Liver (tissue), 9 donors: ENCODE data around the gene B4GALT6. TPM values are rescaled to one million over a fixed set of nuclear protein-coding genes. Genes with fewer than 3 reads are reported as not detected.

Source experiments
- DNase-seq: peaks from one replicate; pipeline ENCODE4 v3.0.0-alpha.2; 2017; ENCODE audit warnings: low spot score
- H3K27ac ChIP-seq, 2 donors: one replicate each; pipeline ENCODE4 v1.7.0; 2013; ENCODE audit warnings: inconsistent platforms in 2 of 2, low read length in 2 of 2, control low read depth in 1 of 2, low read depth in 1 of 2, mild to moderate bottlenecking in 1 of 2
- H3K27me3 ChIP-seq, 4 donors: one replicate each; pipeline versions ENCODE4 v1.6.1 to v1.7.0; 2013; ENCODE audit warnings: low read length in 3 of 4, inconsistent platforms in 1 of 4, mild to moderate bottlenecking in 1 of 4, moderate library complexity in 1 of 4; ENCODE audit not compliant: control insufficient read depth in 4 of 4, insufficient read depth in 4 of 4
- H3K36me3 ChIP-seq, 4 donors: one replicate each; pipeline versions ENCODE4 v1.6.1 to v1.7.0; 2013; ENCODE audit warnings: low read length in 3 of 4, mild to moderate bottlenecking in 3 of 4, low read depth in 1 of 4, moderate library complexity in 1 of 4; ENCODE audit not compliant: control insufficient read depth in 4 of 4, insufficient read depth in 3 of 4
- H3K4me1 ChIP-seq, 4 donors: one replicate each; pipeline versions ENCODE4 v1.6.1 to v1.7.0; 2013; ENCODE audit warnings: low read length in 3 of 4, mild to moderate bottlenecking in 3 of 4, moderate library complexity in 1 of 4; ENCODE audit not compliant: control insufficient read depth in 4 of 4, insufficient read depth in 4 of 4
- H3K4me3 ChIP-seq, 3 donors: one replicate each; pipeline versions ENCODE4 v1.6.1 to v1.7.0; 2013; ENCODE audit warnings: low read length in 3 of 3, control low read depth in 1 of 3, low read depth in 1 of 3, mild to moderate bottlenecking in 1 of 3
- H3K9ac ChIP-seq, 2 donors: one replicate each; pipeline ENCODE4 v1.7.0; 2013; ENCODE audit warnings: low read length in 2 of 2, mild to moderate bottlenecking in 2 of 2, moderate library complexity in 2 of 2, control low read depth in 1 of 2, low read depth in 1 of 2
- H3K9me3 ChIP-seq, 4 donors: one replicate each; pipeline versions ENCODE4 v1.6.1 to v1.7.0; 2013; ENCODE audit warnings: low read length in 3 of 4; ENCODE audit not compliant: control insufficient read depth in 4 of 4
- EGR1 ChIP-seq, 2 donors: IDR thresholded peaks; 2 replicates each; pipeline ENCODE4 v1.6.1; 2016 to 2018; ENCODE audit warnings: antibody characterized with exemption in 2 of 2, low read depth in 2 of 2
- FOXA1 ChIP-seq: IDR thresholded peaks from 2 replicates; pipeline ENCODE4 v1.6.1; 2016; ENCODE audit warnings: antibody characterized with exemption
- FOXA2 ChIP-seq: IDR thresholded peaks from 2 replicates; pipeline ENCODE4 v1.6.1; 2016; ENCODE audit warnings: antibody characterized with exemption
- GABPA ChIP-seq, 2 donors: IDR thresholded peaks in 1 of 2; conservative IDR thresholded peaks in 1 of 2; 2 replicates each; pipeline ENCODE4 v1.6.1; 2016; ENCODE audit warnings: antibody characterized with exemption in 2 of 2, mild to moderate bottlenecking in 1 of 2, moderate library complexity in 1 of 2
- HNF4A ChIP-seq, 2 donors: conservative IDR thresholded peaks; 2 replicates each; pipeline ENCODE4 v1.6.1; 2016; ENCODE audit warnings: antibody characterized with exemption in 2 of 2, mild to moderate bottlenecking in 2 of 2
- HNF4G ChIP-seq: IDR thresholded peaks from 2 replicates; pipeline ENCODE4 v1.6.1; 2016; ENCODE audit warnings: antibody characterized with exemption
- JUND ChIP-seq, 2 donors: IDR thresholded peaks; 2 replicates each; pipeline ENCODE4 v1.6.1; 2016; ENCODE audit warnings: antibody characterized with exemption in 2 of 2
- NR2F2 ChIP-seq: IDR thresholded peaks from 2 replicates; pipeline ENCODE4 v1.6.1; 2016; ENCODE audit warnings: antibody characterized with exemption
- RAD21 ChIP-seq, 2 donors: IDR thresholded peaks; 2 replicates each; pipeline ENCODE4 v1.6.1; 2016; ENCODE audit warnings: antibody characterized with exemption in 2 of 2, mild to moderate bottlenecking in 2 of 2
- RXRA ChIP-seq, 2 donors: IDR thresholded peaks; 2 replicates each; pipeline ENCODE4 v1.6.1; 2017 to 2018; ENCODE audit warnings: antibody characterized with exemption in 2 of 2, mild to moderate bottlenecking in 1 of 2
- SP1 ChIP-seq: IDR thresholded peaks from 2 replicates; pipeline ENCODE4 v1.6.1; 2018; ENCODE audit warnings: antibody characterized with exemption, mild to moderate bottlenecking
- TAF1 ChIP-seq: conservative IDR thresholded peaks from 2 replicates; pipeline ENCODE4 v1.6.1; 2016; ENCODE audit warnings: antibody characterized with exemption, mild to moderate bottlenecking
- YY1 ChIP-seq: IDR thresholded peaks from 2 replicates; pipeline ENCODE4 v1.6.1; 2016; ENCODE audit warnings: antibody characterized with exemption, mild to moderate bottlenecking
- WGBS: extraction: QIAGEN DNeasy Blood & Tissue Kit; methylation state at CpG from one replicate; pipeline ENCODE4 v1.1.7; 2013; 5-methylcytosine and 5-hydroxymethylcytosine counted together
- polyA plus RNA-seq, 2 donors: library from polyadenylated mRNA; stranded (reverse) in 1 of 2; unstranded in 1 of 2; fragments of 200-250 nt in 1 of 2; fragments of >200 nt in 1 of 2; fragmentation: Nextera tagmentation in 1 of 2; extraction: Ambion mirVana in 1 of 2; gene quantifications; one replicate each; pipeline versions ENCODE4 v1.2.1 to v1.2.3, GENCODE V29; 2013 to 2015
- total RNA-seq, 2 donors: library from RNA; depleted of rRNA; stranded (reverse); fragments of >200 nt; gene quantifications; one replicate each; pipeline ENCODE4 v1.2.3, GENCODE V29; 2014
- TF ChIP-seq, protein P1 (sequence below): IDR thresholded peaks from 2 replicates; pipeline ENCODE4 v1.6.1; 2016; ENCODE audit warnings: antibody characterized with exemption, mild to moderate bottlenecking
- TF ChIP-seq, protein P2 (sequence below): fragments of 150-350 bp; IDR thresholded peaks from 2 replicates; pipeline ENCODE4 v1.5.1; 2017; ENCODE audit warnings: improper control_type of control experiment, low read depth, low read length; ENCODE audit not compliant: missing input control
- TF ChIP-seq, protein P3 (sequence below): IDR thresholded peaks from 2 replicates; pipeline ENCODE4 v1.6.1; 2016; ENCODE audit warnings: antibody characterized with exemption
- TF ChIP-seq, protein P4 (sequence below): IDR thresholded peaks from 2 replicates; pipeline ENCODE4 v1.6.1; 2016; ENCODE audit warnings: antibody characterized with exemption
- donor health status: healthy.
- donor health status: healthy.
- donor health status: healthy.
- donor health status: healthy.
- donor health status: healthy.

B4GALT6 gene
- total and polyA plus RNA-seq, 4 donors, result 0.48 to 4.2 (median 0.61) TPM

DNA sequence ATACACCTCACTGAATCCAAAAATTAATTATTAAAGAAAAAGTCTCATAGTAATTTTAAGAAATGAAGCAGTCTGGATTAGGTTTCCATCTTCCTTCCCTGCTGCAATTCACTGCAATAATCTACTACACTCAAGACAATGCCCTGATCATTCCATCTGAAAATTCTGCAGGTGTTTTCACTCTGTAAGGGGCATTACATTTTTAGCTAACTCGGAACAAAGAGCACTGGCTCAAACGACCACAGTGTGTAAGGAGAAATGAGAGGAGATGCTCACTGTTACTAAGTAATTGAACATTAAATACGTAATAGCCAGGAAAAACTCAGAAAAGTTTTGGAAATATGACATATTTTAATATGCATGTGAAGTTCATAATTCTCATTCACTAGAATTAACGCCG, 1.3 kb downstream of the B4GALT6 start:
- Histone ChIP-seq H3K27me3 (no peaks in the 10 kb centered on the region), H3K4me1 (peaks cover 3 to 14% (median 10%) of the 10 kb centered on the region in 4 donors), H3K9ac (no peak overlapping the region), H3K36me3 (no peaks in the 10 kb centered on the region), H3K9me3 (no peaks in the 10 kb centered on the region), H3K4me3 (no peak overlapping the region), H3K27ac (no peak overlapping the region)
- WGBS, result 82% methylated on average over 5 of the region's 5 CpGs
- TF ChIP-seq NR2F2, result no peak
- TF ChIP-seq HNF4A (conservative IDR thresholded peaks at IDR 0.05), result no peak
- TF ChIP-seq GABPA (IDR thresholded peaks at IDR 0.05 in 1 of 2, conservative IDR thresholded peaks at IDR 0.05 in 1 of 2), result no peak
- no peak for TF ChIP-seq SP1
- TF ChIP-seq EGR1 (IDR thresholded peaks at IDR 0.05; ENCODE audit: low read depth in 2 of 2), result no peak
- TF ChIP-seq RAD21 (IDR thresholded peaks at IDR 0.05), result no peak
- no peak for TF ChIP-seq RXRA (IDR thresholded peaks at IDR 0.05)
- TF ChIP-seq, protein P1, sequence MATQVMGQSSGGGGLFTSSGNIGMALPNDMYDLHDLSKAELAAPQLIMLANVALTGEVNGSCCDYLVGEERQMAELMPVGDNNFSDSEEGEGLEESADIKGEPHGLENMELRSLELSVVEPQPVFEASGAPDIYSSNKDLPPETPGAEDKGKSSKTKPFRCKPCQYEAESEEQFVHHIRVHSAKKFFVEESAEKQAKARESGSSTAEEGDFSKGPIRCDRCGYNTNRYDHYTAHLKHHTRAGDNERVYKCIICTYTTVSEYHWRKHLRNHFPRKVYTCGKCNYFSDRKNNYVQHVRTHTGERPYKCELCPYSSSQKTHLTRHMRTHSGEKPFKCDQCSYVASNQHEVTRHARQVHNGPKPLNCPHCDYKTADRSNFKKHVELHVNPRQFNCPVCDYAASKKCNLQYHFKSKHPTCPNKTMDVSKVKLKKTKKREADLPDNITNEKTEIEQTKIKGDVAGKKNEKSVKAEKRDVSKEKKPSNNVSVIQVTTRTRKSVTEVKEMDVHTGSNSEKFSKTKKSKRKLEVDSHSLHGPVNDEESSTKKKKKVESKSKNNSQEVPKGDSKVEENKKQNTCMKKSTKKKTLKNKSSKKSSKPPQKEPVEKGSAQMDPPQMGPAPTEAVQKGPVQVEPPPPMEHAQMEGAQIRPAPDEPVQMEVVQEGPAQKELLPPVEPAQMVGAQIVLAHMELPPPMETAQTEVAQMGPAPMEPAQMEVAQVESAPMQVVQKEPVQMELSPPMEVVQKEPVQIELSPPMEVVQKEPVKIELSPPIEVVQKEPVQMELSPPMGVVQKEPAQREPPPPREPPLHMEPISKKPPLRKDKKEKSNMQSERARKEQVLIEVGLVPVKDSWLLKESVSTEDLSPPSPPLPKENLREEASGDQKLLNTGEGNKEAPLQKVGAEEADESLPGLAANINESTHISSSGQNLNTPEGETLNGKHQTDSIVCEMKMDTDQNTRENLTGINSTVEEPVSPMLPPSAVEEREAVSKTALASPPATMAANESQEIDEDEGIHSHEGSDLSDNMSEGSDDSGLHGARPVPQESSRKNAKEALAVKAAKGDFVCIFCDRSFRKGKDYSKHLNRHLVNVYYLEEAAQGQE, result no peak
- TF ChIP-seq, protein P2, sequence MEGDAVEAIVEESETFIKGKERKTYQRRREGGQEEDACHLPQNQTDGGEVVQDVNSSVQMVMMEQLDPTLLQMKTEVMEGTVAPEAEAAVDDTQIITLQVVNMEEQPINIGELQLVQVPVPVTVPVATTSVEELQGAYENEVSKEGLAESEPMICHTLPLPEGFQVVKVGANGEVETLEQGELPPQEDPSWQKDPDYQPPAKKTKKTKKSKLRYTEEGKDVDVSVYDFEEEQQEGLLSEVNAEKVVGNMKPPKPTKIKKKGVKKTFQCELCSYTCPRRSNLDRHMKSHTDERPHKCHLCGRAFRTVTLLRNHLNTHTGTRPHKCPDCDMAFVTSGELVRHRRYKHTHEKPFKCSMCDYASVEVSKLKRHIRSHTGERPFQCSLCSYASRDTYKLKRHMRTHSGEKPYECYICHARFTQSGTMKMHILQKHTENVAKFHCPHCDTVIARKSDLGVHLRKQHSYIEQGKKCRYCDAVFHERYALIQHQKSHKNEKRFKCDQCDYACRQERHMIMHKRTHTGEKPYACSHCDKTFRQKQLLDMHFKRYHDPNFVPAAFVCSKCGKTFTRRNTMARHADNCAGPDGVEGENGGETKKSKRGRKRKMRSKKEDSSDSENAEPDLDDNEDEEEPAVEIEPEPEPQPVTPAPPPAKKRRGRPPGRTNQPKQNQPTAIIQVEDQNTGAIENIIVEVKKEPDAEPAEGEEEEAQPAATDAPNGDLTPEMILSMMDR, result no peak
- TF ChIP-seq, protein P3, sequence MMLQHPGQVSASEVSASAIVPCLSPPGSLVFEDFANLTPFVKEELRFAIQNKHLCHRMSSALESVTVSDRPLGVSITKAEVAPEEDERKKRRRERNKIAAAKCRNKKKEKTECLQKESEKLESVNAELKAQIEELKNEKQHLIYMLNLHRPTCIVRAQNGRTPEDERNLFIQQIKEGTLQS, result no peak
- TF ChIP-seq JUND (IDR thresholded peaks at IDR 0.05), result no peak
- no peak for TF ChIP-seq FOXA1
- TF ChIP-seq, protein P4, sequence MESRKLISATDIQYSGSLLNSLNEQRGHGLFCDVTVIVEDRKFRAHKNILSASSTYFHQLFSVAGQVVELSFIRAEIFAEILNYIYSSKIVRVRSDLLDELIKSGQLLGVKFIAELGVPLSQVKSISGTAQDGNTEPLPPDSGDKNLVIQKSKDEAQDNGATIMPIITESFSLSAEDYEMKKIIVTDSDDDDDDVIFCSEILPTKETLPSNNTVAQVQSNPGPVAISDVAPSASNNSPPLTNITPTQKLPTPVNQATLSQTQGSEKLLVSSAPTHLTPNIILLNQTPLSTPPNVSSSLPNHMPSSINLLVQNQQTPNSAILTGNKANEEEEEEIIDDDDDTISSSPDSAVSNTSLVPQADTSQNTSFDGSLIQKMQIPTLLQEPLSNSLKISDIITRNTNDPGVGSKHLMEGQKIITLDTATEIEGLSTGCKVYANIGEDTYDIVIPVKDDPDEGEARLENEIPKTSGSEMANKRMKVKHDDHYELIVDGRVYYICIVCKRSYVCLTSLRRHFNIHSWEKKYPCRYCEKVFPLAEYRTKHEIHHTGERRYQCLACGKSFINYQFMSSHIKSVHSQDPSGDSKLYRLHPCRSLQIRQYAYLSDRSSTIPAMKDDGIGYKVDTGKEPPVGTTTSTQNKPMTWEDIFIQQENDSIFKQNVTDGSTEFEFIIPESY, result no peak
- TF ChIP-seq FOXA2, result no peak
- TF ChIP-seq TAF1, result no peak
- DNase-seq, result no peak

DNA sequence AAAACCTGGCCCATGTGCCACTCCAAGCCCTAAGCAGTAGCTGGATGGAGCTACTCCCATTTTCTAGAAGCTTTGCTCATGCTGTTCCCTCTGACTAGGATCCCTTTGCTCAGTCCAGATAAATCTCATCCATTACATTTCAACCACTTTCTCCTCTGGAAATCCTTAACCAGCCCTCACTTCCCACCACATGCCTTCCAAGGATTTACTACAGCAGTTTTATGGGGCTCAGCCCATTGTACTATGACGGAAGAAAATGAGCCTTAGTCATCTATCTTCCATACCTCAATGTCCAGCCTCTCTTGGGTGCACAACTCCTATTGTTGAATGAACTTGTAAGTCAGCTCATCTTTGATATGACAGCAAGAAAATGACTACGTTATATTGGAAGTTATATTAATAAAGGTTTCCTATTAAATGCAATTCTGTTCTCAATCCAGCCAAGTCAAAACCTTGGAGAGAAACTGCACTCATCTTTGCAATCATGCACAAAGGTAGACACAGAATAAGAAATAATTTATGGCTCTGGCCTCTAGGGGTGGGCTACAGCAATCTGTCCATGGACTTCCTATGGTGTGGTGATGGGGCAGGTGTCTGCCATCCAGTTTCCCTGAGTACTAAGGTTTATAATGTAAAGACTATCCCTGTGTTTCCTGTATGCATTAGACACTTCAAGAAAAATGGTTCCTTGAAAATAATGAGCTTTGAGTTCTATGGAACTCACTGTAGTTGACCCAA, 3.4 kb downstream of the B4GALT6 start:
- Histone ChIP-seq H3K36me3 (no peaks in the 10 kb centered on the region), H3K9me3 (no peaks in the 10 kb centered on the region), H3K4me3 (no peak overlapping the region), H3K4me1 (peaks cover 3 to 14% (median 10%) of the 10 kb centered on the region in 4 donors), H3K27ac (no peak overlapping the region), H3K9ac (no peak overlapping the region), H3K27me3 (no peaks in the 10 kb centered on the region)
- 90% methylated on average over 2 of the region's 2 CpGs for WGBS
- no peak for DNase-seq
- TF ChIP-seq TAF1 (no peak), HNF4G (no peak), YY1 (no peak), HNF4A (conservative IDR thresholded peaks at IDR 0.05) (no peak)
